H1 (cell line): Measurements from ENCODE around the gene CAPN11. TPM values are rescaled to one million over a fixed set of nuclear protein-coding genes. Genes with fewer than 3 reads are reported as not detected.
"Not testable (repeated sequence)": the region's sequence is repeated elsewhere in the genome, so short reads cannot be mapped to it uniquely, and the experiment has no call there.

Experiments
- CTCF ChIA-PET: fragments of 300-600 bp; sonication (Branson Sonifier 250); formaldehyde crosslinking; loops from one replicate; lab custom pipeline; 2021; ENCODE audit not compliant: partially characterized antibody; lab: Charles Lee
- POLR2A ChIA-PET: fragments of 300-600 bp; sonication (Branson Sonifier 250); formaldehyde crosslinking; loops from one replicate; lab custom pipeline; 2021; ENCODE audit warnings: inconsistent platforms; ENCODE audit not compliant: partially characterized antibody; lab: Charles Lee
- DNase-seq, 2 experiments: peaks; one replicate each; pipeline versions ENCODE4 v3.0.0 to v3.0.0-alpha.2; 2010 to 2022; ENCODE audit warnings: low spot score in 2 of 2, low read depth in 1 of 2, mixed read lengths in 1 of 2
- FAIRE-seq: peaks from 2 replicates; lab custom pipeline; 2011; peaks lifted over from hg19 to GRCh38; lab: Jason Lieb, UNC
- H2AFZ ChIP-seq: 2 replicates; pipeline ENCODE4 v1.8.1; 2012; ENCODE audit warnings: low read length, inconsistent platforms
- H2AK5ac ChIP-seq: 2 replicates; pipeline ENCODE4 v1.6.1; 2013; ENCODE audit warnings: low read depth, low read length
- H2BK120ac ChIP-seq: replicated peaks from 2 replicates; pipeline ENCODE3; 2013; ENCODE audit warnings: low read depth, low read length, inconsistent platforms
- H2BK12ac ChIP-seq: 2 replicates; pipeline ENCODE4 v1.6.1; 2013; ENCODE audit warnings: low read depth, low read length
- H2BK15ac ChIP-seq: 2 replicates; pipeline ENCODE4 v1.6.1; 2013; ENCODE audit warnings: low read length
- H2BK20ac ChIP-seq: 2 replicates; pipeline ENCODE4 v1.6.1; 2013; ENCODE audit warnings: low read length
- H2BK5ac ChIP-seq: 2 replicates; pipeline ENCODE4 v1.6.1; 2013; ENCODE audit warnings: low read depth, low read length
- H3K14ac ChIP-seq: 2 replicates; pipeline ENCODE4 v1.6.1; 2013; ENCODE audit warnings: inconsistent platforms; ENCODE audit not compliant: insufficient read length
- H3K18ac ChIP-seq: 2 replicates; pipeline ENCODE4 v1.6.1; 2013; ENCODE audit warnings: low read length; ENCODE audit errors: extremely low read depth
- H3K23ac ChIP-seq: 2 replicates; pipeline ENCODE4 v1.6.1; 2013; ENCODE audit warnings: inconsistent platforms; ENCODE audit not compliant: insufficient read length
- H3K23me2 ChIP-seq: 2 replicates; pipeline ENCODE4 v1.6.1; 2013; ENCODE audit warnings: low read depth, low read length
- H3K27ac ChIP-seq: 2 replicates; pipeline ENCODE4 v1.6.1; 2011; ENCODE audit warnings: low read depth, low read length, inconsistent platforms
- H3K27me3 ChIP-seq, 4 experiments: replicated peaks in 1 of 4; 1 replicate in 1 of 4; 2 replicates in 3 of 4; pipeline versions ENCODE4 v1.6.1 to v1.8.1; 2011 to 2013; ENCODE audit warnings: low read length in 3 of 4, mild to moderate bottlenecking in 3 of 4, inconsistent platforms in 2 of 4, mixed read lengths in 2 of 4, moderate library complexity in 1 of 4; ENCODE audit not compliant: control insufficient read depth in 3 of 4, insufficient read depth in 3 of 4; ENCODE audit errors: extremely low read depth in 1 of 4
- H3K36me3 ChIP-seq, 4 experiments: 2 replicates each; pipeline versions ENCODE4 v1.6.1 to v1.8.1; 2011 to 2013; ENCODE audit warnings: mild to moderate bottlenecking in 4 of 4, low read length in 3 of 4, moderate library complexity in 2 of 4, control low read depth in 1 of 4, inconsistent platforms in 1 of 4; ENCODE audit not compliant: insufficient read depth in 4 of 4, control insufficient read depth in 2 of 4
- H3K4ac ChIP-seq: replicated peaks from 2 replicates; pipeline ENCODE3; 2013; ENCODE audit warnings: low read length, low read depth, mixed read lengths, inconsistent platforms; ENCODE audit not compliant: insufficient read length
- H3K4me1 ChIP-seq, 4 experiments: replicated peaks in 1 of 4; 1 replicate in 1 of 4; 2 replicates in 3 of 4; pipeline versions ENCODE4 v1.6.1 to v1.8.1; 2011 to 2013; ENCODE audit warnings: low read length in 3 of 4, inconsistent platforms in 2 of 4, mixed read lengths in 1 of 4; ENCODE audit not compliant: insufficient read depth in 4 of 4, control insufficient read depth in 3 of 4
- H3K4me2 ChIP-seq, 2 experiments: 2 replicates each; pipeline versions ENCODE4 v1.6.1 to v1.8.1; 2011 to 2013; ENCODE audit warnings: low read depth in 2 of 2, low read length in 2 of 2, control low read depth in 1 of 2, inconsistent platforms in 1 of 2, mild to moderate bottlenecking in 1 of 2; ENCODE audit not compliant: insufficient read depth in 1 of 2
- H3K4me3 ChIP-seq, 4 experiments: fragments of 200-600, 300-600 bp in 1 of 4; sonication (generic), shearing (Covaris generic), sonication (Bioruptor Twin) in 1 of 4; 2 replicates each; pipeline versions ENCODE4 v1.5.1 to v1.8.1; 2011 to 2016; ENCODE audit warnings: low read length in 4 of 4, low read depth in 3 of 4, control low read depth in 2 of 4, inconsistent platforms in 2 of 4, mild to moderate bottlenecking in 2 of 4, mixed read lengths in 1 of 4, moderate library complexity in 1 of 4; ENCODE audit not compliant: insufficient read depth in 2 of 4; ENCODE audit errors: extremely low read depth in 1 of 4
- H3K56ac ChIP-seq: replicated peaks from 2 replicates; pipeline ENCODE3; 2013; ENCODE audit warnings: low read depth, mild to moderate bottlenecking, mixed read lengths, low read length, inconsistent platforms; ENCODE audit not compliant: insufficient read length
- H3K79me1 ChIP-seq: 2 replicates; pipeline ENCODE4 v1.6.1; 2013; ENCODE audit warnings: low read depth, low read length, control low read depth
- H3K79me2 ChIP-seq, 2 experiments: 2 replicates each; pipeline versions ENCODE4 v1.6.1 to v1.8.1; 2012 to 2013; ENCODE audit warnings: low read length in 2 of 2, mild to moderate bottlenecking in 2 of 2, inconsistent platforms in 1 of 2; ENCODE audit not compliant: insufficient read depth in 2 of 2, control insufficient read depth in 1 of 2
- H3K9ac ChIP-seq, 4 experiments: replicated peaks in 1 of 4; 1 replicate in 1 of 4; 2 replicates in 3 of 4; pipeline versions ENCODE4 v1.6.1 to v1.8.1; 2011 to 2013; ENCODE audit warnings: low read depth in 3 of 4, low read length in 3 of 4, control low read depth in 2 of 4, mild to moderate bottlenecking in 2 of 4, moderate library complexity in 2 of 4, inconsistent platforms in 1 of 4; ENCODE audit errors: extremely low read depth in 1 of 4
- H3K9me3 ChIP-seq, 2 experiments: 2 replicates each; pipeline versions ENCODE4 v1.6.1 to v1.8.1; 2012 to 2013; ENCODE audit warnings: mild to moderate bottlenecking in 2 of 2, moderate library complexity in 2 of 2, control low read depth in 1 of 2, inconsistent platforms in 1 of 2, low read depth in 1 of 2, low read length in 1 of 2, mixed read lengths in 1 of 2; ENCODE audit not compliant: insufficient read depth in 2 of 2
- H4K20me1 ChIP-seq, 2 experiments: replicated peaks in 1 of 2; 2 replicates each; pipeline versions ENCODE3 to v1.8.1; 2011 to 2013; ENCODE audit warnings: inconsistent platforms in 2 of 2, low read length in 2 of 2, mild to moderate bottlenecking in 1 of 2; ENCODE audit not compliant: insufficient read depth in 2 of 2, control insufficient read depth in 1 of 2
- H4K5ac ChIP-seq: 2 replicates; pipeline ENCODE4 v1.6.1; 2013; ENCODE audit warnings: low read length, low read depth, mixed read lengths, inconsistent platforms; ENCODE audit not compliant: insufficient read length
- H4K8ac ChIP-seq: 2 replicates; pipeline ENCODE4 v1.8.0; 2013; ENCODE audit warnings: mild to moderate bottlenecking, moderate library complexity, low read length, inconsistent platforms; ENCODE audit not compliant: insufficient read depth; ENCODE audit errors: extremely low read depth
- H4K91ac ChIP-seq: replicated peaks from 2 replicates; pipeline ENCODE3; 2013; ENCODE audit warnings: low read length, mixed read lengths, inconsistent platforms; ENCODE audit not compliant: insufficient read length
- CTCF ChIP-seq, 3 experiments: IDR thresholded peaks; 1 replicate in 2 of 3; 2 replicates in 1 of 3; pipeline versions ENCODE4 v1.5.1 to v1.6.1; 2011; ENCODE audit warnings: low read length in 3 of 3, mild to moderate bottlenecking in 3 of 3, inconsistent platforms in 2 of 3, low read depth in 1 of 3, moderate library complexity in 1 of 3; ENCODE audit not compliant: insufficient read depth in 1 of 3; ENCODE audit errors: control extremely low read depth in 1 of 3
- EGR1 ChIP-seq: IDR thresholded peaks from 2 replicates; pipeline ENCODE4 v1.6.1; 2011; ENCODE audit warnings: low read depth, low read length, borderline replicate concordance
- NRF1 ChIP-seq: IDR thresholded peaks from 2 replicates; pipeline ENCODE4 v1.6.1; 2011; ENCODE audit warnings: mild to moderate bottlenecking, low read depth, low read length, improper control_type of control experiment
- RFX5 ChIP-seq: IDR thresholded peaks from 2 replicates; pipeline ENCODE4 v1.6.1; 2011; ENCODE audit warnings: low read depth, low read length, improper control_type of control experiment, borderline replicate concordance
- RXRA ChIP-seq: IDR thresholded peaks from 2 replicates; pipeline ENCODE4 v1.6.1; 2011; ENCODE audit warnings: low read depth, mild to moderate bottlenecking, low read length, moderate library complexity; ENCODE audit not compliant: insufficient read depth
- SP1 ChIP-seq: IDR thresholded peaks from 2 replicates; pipeline ENCODE4 v1.6.1; 2011; ENCODE audit warnings: low read depth, low read length
- TAF7 ChIP-seq: optimal IDR thresholded peaks from 2 replicates; pipeline ENCODE3; 2011; ENCODE audit warnings: low read depth, mild to moderate bottlenecking, inconsistent platforms, low read length, moderate library complexity, borderline replicate concordance
- WGBS, 2 experiments: shearing (Covaris generic) in 1 of 2; methylation state at CpG; one replicate each; pipeline versions ENCODE4 v1.1.6 to v1.1.7; 2013 to 2015; ENCODE audit warnings: low lambda C conversion rate in 2 of 2, mixed read lengths in 2 of 2, inconsistent platforms in 1 of 2, low coverage in 1 of 2, missing lambda C conversion rate in 1 of 2; ENCODE audit not compliant: insufficient replicate concordance in 2 of 2, insufficient coverage in 1 of 2, insufficient read length in 1 of 2; ENCODE audit errors: extremely low coverage in 1 of 2, missing lambda C conversion rate in 1 of 2; 5-methylcytosine and 5-hydroxymethylcytosine counted together
- polyA plus RNA-seq, 7 experiments: library from polyadenylated mRNA; depleted of rRNA in 3 of 7; stranded (reverse) in 5 of 7; unstranded in 2 of 7; fragments of >200 nt in 5 of 7; fragments of 200-250 nt in 2 of 7; gene quantifications; 1 replicate in 5 of 7; 2 replicates in 1 of 7; 4 replicates in 1 of 7; pipeline versions ENCODE4 v1.2.1 to v1.2.3, GENCODE V29; 2011 to 2013; ENCODE audit warnings: missing spikeins in 2 of 7, mixed read lengths in 2 of 7
- total RNA-seq: library from RNA; stranded (reverse); fragmentation: NEBNext Ultra II Directional; extraction: Animal tissue kit (Norgen Biotek cat#: 25700); gene quantifications from 2 replicates; pipeline ENCODE4 v1.2.1, GENCODE V29; 2021

CAPN11 gene
- total and polyA plus RNA-seq, 2 of the 8 experiments (the other 6 are each of a cell fraction or from before 2014, with no cell fraction given): 0.95 to 0.97 TPM

GRCh38 chr6:44143731-44144130, 14.9 kb upstream of the CAPN11 start (continued):
- TF ChIP-seq EGR1: no peak
- no peak for TF ChIP-seq NRF1
- no peak for TF ChIP-seq TAF7
- TF ChIP-seq RXRA: no peak
- no peak for TF ChIP-seq RFX5
- TF ChIP-seq CTCF (IDR thresholded peaks at IDR 0.05; ENCODE audit: control extremely low read depth in 1 of 3, insufficient read depth in 1 of 3, low read depth in 1 of 3, low read length in 3 of 3): no peak
- TF ChIP-seq SP1: no peak

DNA sequence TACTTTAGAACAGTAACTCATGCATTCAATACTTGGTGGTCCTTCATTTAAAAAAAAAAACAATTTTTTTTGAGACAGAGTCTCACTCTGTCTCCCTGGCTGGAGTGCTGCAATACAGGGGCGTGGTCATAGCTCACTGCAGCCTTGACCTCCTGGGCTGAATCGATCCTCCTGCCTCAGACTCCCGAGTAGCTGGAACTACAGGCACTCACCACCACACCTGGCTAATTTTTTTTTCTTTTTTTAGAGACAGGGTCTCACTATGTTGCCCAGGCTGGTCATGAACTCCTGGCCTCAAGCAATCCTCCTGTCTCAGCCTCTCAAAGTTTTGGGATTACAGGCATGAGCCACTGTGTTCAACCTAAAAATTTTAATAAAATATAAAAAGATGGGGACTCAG, 14.1 kb upstream of the CAPN11 start:
- not testable (repeated sequence) for H3K23me2 ChIP-seq, H2BK120ac ChIP-seq, H3K18ac ChIP-seq, H3K23ac ChIP-seq, H3K56ac ChIP-seq, H3K4me2 ChIP-seq, H2AFZ ChIP-seq, H4K20me1 ChIP-seq, H3K9me3 ChIP-seq, H2BK5ac ChIP-seq, H3K4me1 ChIP-seq, H3K14ac ChIP-seq, H3K4ac ChIP-seq, H4K5ac ChIP-seq, H3K27me3 ChIP-seq, FAIRE-seq, H3K4me3 ChIP-seq, H4K91ac ChIP-seq, H2BK12ac ChIP-seq, H2BK15ac ChIP-seq, H2BK20ac ChIP-seq, H3K9ac ChIP-seq, H3K79me2 ChIP-seq, DNase-seq, H3K27ac ChIP-seq, H4K8ac ChIP-seq, H3K79me1 ChIP-seq, H2AK5ac ChIP-seq
- WGBS, 2 experiments: 42% methylated on average over 3 of the region's 3 CpGs; no CpG with 5 or more reads in 1 of the 2 experiments
- ChIA-PET CTCF (interaction anchor here (0.7 to 1.5 kb wide), 6 partner anchors 11 to 1801 kb away, joined by 3 to 6 read pairs (median 5); no protein-coding TSS in a partner anchor), POLR2A (interaction anchor here (1.0 to 1.3 kb wide), 2 partner anchors 9 to 103 kb away, joined by 3 to 5 read pairs; partner anchors contain the start of gene HSP90AB1)
- H3K36me3 ChIP-seq: peaks cover 16 to 50% (median 32%) of the 10 kb centered on the region in 4 experiments
